ENCODE results near the gene PLA2G4D. TPM values are rescaled to one million over a fixed set of nuclear protein-coding genes. Genes with fewer than 3 reads are reported as not detected.

PLA2G4D gene, protein sequence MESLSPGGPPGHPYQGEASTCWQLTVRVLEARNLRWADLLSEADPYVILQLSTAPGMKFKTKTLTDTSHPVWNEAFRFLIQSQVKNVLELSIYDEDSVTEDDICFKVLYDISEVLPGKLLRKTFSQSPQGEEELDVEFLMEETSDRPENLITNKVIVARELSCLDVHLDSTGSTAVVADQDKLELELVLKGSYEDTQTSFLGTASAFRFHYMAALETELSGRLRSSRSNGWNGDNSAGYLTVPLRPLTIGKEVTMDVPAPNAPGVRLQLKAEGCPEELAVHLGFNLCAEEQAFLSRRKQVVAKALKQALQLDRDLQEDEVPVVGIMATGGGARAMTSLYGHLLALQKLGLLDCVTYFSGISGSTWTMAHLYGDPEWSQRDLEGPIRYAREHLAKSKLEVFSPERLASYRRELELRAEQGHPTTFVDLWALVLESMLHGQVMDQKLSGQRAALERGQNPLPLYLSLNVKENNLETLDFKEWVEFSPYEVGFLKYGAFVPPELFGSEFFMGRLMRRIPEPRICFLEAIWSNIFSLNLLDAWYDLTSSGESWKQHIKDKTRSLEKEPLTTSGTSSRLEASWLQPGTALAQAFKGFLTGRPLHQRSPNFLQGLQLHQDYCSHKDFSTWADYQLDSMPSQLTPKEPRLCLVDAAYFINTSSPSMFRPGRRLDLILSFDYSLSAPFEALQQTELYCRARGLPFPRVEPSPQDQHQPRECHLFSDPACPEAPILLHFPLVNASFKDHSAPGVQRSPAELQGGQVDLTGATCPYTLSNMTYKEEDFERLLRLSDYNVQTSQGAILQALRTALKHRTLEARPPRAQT
- total RNA-seq (not detected), polyA plus RNA-seq (not detected)
- long read RNA-seq, donor 1, result 0 reads
- long read RNA-seq, donor 2, result 0 reads
- long read RNA-seq, donor 3, result 0 reads

DNA sequence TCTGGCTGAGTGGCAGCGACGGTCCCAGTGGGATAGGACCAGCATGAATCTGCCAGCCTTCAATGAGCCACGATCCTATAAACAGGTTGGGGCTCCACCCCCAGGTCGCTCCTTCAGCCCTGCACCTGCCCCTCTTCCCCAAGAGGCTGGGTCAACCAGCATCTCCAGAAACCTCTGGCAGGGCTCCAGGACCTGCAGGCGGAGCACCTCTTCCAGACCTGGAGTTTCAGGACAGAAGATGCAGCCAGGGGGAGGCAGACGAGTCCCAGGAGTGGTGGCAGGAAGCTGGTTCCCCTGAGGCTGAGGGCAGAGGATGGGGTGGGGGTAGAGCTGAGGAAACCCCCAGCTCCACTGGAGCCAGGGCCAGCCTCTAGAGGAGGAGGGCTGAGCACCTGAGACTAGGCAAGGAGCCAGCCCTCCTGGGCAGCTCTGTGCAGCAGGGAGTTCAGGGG is at the start of gene PLA2G4D:
TSS of gene PLA2G4D (minus strand) at position 51 of the 452 bp plus-strand sequence. CDS start 103 bp downstream, outside the sequence.
- DNase-seq, result no peak
- H3K4me1 ChIP-seq, result peaks cover 0 to 9% (median 0%) of the 10 kb centered on the region in 9 donors
- TF ChIP-seq, protein P1, sequence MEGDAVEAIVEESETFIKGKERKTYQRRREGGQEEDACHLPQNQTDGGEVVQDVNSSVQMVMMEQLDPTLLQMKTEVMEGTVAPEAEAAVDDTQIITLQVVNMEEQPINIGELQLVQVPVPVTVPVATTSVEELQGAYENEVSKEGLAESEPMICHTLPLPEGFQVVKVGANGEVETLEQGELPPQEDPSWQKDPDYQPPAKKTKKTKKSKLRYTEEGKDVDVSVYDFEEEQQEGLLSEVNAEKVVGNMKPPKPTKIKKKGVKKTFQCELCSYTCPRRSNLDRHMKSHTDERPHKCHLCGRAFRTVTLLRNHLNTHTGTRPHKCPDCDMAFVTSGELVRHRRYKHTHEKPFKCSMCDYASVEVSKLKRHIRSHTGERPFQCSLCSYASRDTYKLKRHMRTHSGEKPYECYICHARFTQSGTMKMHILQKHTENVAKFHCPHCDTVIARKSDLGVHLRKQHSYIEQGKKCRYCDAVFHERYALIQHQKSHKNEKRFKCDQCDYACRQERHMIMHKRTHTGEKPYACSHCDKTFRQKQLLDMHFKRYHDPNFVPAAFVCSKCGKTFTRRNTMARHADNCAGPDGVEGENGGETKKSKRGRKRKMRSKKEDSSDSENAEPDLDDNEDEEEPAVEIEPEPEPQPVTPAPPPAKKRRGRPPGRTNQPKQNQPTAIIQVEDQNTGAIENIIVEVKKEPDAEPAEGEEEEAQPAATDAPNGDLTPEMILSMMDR (IDR thresholded peaks at IDR 0.05), result no peak
- 80 to 89% methylated on average over 6 of the region's 6 CpGs for whole genome bisulfite sequencing, 2 donors
- H3K27ac ChIP-seq, result no peak within 1 kb of the TSS
- H3K27me3 ChIP-seq, result no peaks in the 10 kb centered on the region
- H3K4me3 ChIP-seq, result no peak within 1 kb of the TSS
- intact Hi-C loops (cut with DNase I), result no loop called here
- no peaks in the 10 kb centered on the region for H3K36me3 ChIP-seq
- no peak for ATAC-seq
- no peaks in the 10 kb centered on the region for H3K9me3 ChIP-seq

DNA sequence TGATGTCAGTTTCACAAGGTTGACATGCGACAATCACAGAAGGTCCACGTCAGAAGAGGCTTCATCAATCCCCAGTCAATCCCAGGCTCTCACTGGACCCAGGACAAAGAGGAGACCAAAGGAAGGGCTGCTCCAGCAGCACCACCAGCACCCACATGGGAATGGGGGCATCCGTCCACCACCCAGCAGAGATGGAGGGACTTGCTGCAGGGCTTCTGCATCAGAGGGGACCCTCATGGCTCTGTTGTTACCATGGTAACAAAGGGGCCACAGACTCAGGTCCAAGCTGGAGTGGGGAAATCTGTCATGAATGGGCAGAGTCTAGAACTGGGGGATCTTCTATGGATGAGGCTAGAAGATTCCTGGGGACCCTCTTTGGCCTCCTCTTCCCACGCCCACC is 49.0 kb upstream of the PLA2G4D start:
- WGBS, 2 donors, result 92 to 93% methylated on average over 4 of the region's 4 CpGs

DNA sequence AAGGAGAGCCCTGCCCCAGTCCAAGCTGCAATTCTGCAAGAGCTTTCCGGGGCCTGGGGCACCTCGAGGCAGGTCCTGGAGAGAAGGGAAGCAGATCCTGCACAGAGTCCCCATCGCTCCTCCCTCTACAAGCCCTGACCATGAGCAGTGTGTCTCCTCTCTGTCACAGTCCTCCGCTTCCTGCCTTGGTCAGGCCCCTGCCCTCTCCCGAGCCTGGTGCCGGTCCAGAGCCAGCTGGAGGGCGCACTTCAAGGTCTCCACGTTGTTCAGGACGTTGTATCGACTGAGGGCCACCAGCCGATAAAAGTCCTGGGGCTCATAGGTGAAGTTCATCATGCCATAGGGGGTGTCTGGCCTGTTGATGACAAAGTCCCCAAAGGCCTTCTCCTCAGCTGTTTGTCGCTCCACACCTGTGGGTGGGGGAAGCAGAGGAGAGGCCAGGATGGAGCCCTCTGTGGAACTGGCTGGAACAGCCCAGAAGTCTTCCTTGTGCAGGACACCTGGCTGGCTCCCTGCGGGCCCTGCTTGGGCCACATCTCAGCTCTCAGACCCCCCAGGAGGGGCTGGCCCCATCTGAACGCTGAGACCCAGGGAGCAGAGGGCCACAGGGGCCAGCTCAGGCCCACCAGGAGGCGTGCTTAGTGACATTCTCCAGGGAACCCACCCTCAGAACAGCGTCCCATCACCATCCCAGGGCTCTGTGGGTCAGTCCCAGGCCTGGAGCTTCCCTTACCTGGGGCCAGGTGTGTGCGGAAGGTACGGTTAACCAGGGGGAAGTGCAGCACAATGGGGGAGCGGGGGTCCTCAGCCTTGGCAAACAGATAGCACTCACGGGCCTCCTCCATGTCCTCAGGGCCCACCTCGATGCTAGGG is 47.7 kb upstream of the PLA2G4D start:
- Histone ChIP-seq H3K27me3 (peaks cover 0 to 8% (median 0%) of the 10 kb centered on the region in 7 donors), H3K9me3 (no peaks in the 10 kb centered on the region), H3K4me3 (no peak overlapping the region), H3K4me1 (peaks cover 0 to 4% (median 0%) of the 10 kb centered on the region in 9 donors), H3K36me3 (no peaks in the 10 kb centered on the region), H3K27ac (no peak overlapping the region)
- 85 to 87% methylated on average over 21 of the region's 21 CpGs for WGBS, 2 donors
- TF ChIP-seq, protein P1 (IDR thresholded peaks at IDR 0.05), result no peak
- ATAC-seq (no peak), DNase-seq (no peak)
- intact Hi-C loops (cut with DNase I), result loop anchor here in 1 of 10 donors (5.0 kb wide), 1 partner anchor 150 kb away; no protein-coding TSS in a partner anchor

More for the DNA sequence above, 49.0 kb upstream of the PLA2G4D start:
- H3K27ac ChIP-seq, result no peak overlapping the region
- H3K36me3 ChIP-seq, result no peaks in the 10 kb centered on the region
- H3K4me1 ChIP-seq, result peaks cover 0 to under 1% (median 0%) of the 10 kb centered on the region in 9 donors
- ATAC-seq, result no peak
- peaks cover 0 to 8% (median 0%) of the 10 kb centered on the region in 7 donors for H3K27me3 ChIP-seq
- H3K9me3 ChIP-seq, result no peaks in the 10 kb centered on the region
- H3K4me3 ChIP-seq, result no peak overlapping the region
- no peak for DNase-seq
- intact Hi-C loops (cut with DNase I), result loop anchor here in 1 of 10 donors (5.0 kb wide), 1 partner anchor 151 kb away; no protein-coding TSS in a partner anchor
- TF ChIP-seq, protein P1 (IDR thresholded peaks at IDR 0.05), result no peak

All from heart right ventricle (tissue), 16 donors.